SH-SY5Y (cell line): ENCODE results near the gene MRPL52.

Experiments
- GATA2 ChIP-seq: IDR thresholded peaks from 2 replicates; pipeline ENCODE4 v1.6.1; 2011; ENCODE audit warnings: mild to moderate bottlenecking, low read depth, low read length
- GATA3 ChIP-seq: IDR thresholded peaks from 2 replicates; pipeline ENCODE4 v1.6.1; 2011; ENCODE audit warnings: low read depth, mild to moderate bottlenecking, low read length, moderate library complexity

The MRPL52 gene

GRCh38 chr14:22801716-22802115 is 28.0 kb upstream of the MRPL52 start:
- TF ChIP-seq GATA3, result no peak
- no peak for TF ChIP-seq GATA2

- TF ChIP-seq GATA3 (no peak), GATA2 (no peak)
Measured at GRCh38 chr14:22802860-22803686, 26.6 kb upstream of the MRPL52 start.

GRCh38 chr14:22803687-22803974 is 26.1 kb upstream of the MRPL52 start:
- TF ChIP-seq GATA3 (no peak), GATA2 (no peak)

GRCh38 chr14:22807432-22808087 is 22.1 kb upstream of the MRPL52 start:
- TF ChIP-seq GATA2 (no peak), GATA3 (no peak)

GRCh38 chr14:22808388-22809209 is 21.1 kb upstream of the MRPL52 start:
- no peak for TF ChIP-seq GATA2
- TF ChIP-seq GATA3, result no peak

GRCh38 chr14:22811722-22812121 is 18.0 kb upstream of the MRPL52 start:
- no peak for TF ChIP-seq GATA2
- TF ChIP-seq GATA3, result no peak

GRCh38 chr14:22812744-22813143 is 16.9 kb upstream of the MRPL52 start:
- TF ChIP-seq GATA3, result no peak
- TF ChIP-seq GATA2, result no peak

GRCh38 chr14:22813145-22813544 is 16.5 kb upstream of the MRPL52 start:
- TF ChIP-seq GATA2, result no peak
- no peak for TF ChIP-seq GATA3

- TF ChIP-seq GATA3 (no peak), GATA2 (no peak)
Measured at GRCh38 chr14:22814373-22814772, 15.3 kb upstream of the MRPL52 start.

GRCh38 chr14:22814941-22815713 is 14.6 kb upstream of the MRPL52 start, which contains the start of gene SLC7A7:
TSS of gene SLC7A7 (minus strand) at chr14:22815435. CDS start at chr14:22813398, 2,037 bp downstream.
- TF ChIP-seq GATA3 (no peak), GATA2 (no peak)

GRCh38 chr14:22819151-22819988 is 10.3 kb upstream of the MRPL52 start:
- no peak for TF ChIP-seq GATA2
- TF ChIP-seq GATA3, result no peak

- TF ChIP-seq GATA2 (no peak), GATA3 (no peak)
Measured at GRCh38 chr14:22820731-22821130, 9.0 kb upstream of the MRPL52 start.
